DMS79 (cell line): ENCODE data around the gene UCP2.
"Not testable (repeated sequence)": the region's sequence is repeated elsewhere in the genome, so short reads cannot be mapped to it uniquely, and the experiment has no call there.

Source experiments
- DNase-seq: peaks from one replicate; lab custom pipeline; 2025; lab: John Stamatoyannopoulos, UW

The UCP2 gene

DNA sequence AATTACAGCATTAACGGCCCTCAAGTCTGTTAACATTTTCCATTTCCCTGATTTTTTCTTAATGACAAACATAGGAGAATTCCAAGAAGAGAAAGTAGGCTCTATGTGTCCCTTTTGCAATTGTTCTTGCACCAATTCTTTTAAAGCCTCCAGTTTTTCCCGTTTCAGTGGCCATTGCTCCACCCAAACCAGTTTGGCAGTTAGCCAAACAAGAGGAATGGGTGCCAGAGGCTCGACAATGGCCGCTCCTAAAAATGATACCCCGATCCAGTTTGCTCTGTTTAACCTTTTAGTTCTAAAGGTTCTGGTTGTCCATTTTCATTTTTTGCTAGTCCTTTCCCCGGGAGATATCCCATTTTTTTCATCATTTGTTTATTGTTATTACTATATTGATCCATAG is 38.6 kb downstream of the UCP2 start:
- DNase-seq: no peak

- DNase-seq: no peak
These were observed 40.6 kb downstream of the UCP2 start for GRCh38 chr11:73942010-73942409.

DNA sequence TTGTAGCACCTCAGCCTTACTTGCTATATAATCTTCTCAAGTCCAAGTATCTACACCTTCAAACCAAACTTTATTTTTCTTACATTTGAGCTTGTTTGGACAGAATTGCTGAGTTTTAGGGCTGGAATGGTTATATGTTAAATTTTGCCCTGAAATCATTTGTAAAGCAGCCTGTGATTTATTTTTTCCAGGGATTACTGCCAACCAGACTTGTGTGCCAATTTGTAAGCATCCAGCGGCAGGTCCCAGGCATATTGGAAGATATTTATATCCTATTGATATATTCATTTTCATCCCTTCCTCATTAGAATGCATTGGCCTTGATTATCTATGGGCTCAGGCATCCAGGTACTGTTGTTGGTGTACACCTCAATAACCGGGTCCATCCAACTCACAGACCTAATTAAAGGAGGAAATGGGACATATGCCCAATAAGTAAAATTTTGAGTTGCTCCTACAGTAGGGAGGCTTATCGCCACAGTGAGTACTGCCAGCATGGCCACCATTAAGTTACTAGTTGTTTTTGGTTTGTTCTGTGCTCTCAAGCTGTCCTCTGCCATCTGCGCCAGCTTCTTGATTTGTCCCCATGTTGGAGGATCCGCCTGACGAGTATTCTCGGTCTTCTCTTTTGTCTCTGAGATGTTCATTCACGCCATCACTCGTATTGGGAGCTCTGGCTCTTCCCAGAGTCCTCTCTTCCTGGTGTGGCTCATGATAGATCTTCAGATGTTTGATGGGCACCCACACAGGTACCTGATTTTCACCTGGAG is 41.7 kb downstream of the UCP2 start:
- no peak for DNase-seq

- peak; percentile 61 for DNase-seq
These were observed 43.5 kb downstream of the UCP2 start for GRCh38 chr11:73939096-73939495.

DNA sequence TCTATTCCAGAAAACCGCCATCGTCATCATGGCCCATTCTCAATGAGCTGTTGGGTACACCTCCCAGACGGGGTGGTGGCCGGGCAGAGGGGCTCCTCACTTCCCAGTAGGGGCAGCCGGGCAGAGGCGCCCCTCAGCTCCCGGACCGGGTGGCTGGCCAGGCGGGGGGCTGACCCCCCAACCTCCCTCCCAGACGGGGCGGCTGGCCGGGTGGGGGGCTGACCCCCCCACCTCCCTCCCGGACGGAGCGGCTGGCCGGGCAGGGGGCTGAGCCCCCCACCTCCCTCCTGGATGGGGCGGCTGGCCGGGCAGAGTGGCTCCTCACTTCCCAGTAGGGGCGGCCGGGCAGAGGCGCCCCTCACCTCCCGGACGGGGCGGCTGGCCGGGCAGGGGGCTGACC is 46.6 kb downstream of the UCP2 start:
- not testable (repeated sequence) for DNase-seq

GRCh38 chr11:73932781-73933180 is 49.9 kb downstream of the UCP2 start:
- no peak for DNase-seq

DNA sequence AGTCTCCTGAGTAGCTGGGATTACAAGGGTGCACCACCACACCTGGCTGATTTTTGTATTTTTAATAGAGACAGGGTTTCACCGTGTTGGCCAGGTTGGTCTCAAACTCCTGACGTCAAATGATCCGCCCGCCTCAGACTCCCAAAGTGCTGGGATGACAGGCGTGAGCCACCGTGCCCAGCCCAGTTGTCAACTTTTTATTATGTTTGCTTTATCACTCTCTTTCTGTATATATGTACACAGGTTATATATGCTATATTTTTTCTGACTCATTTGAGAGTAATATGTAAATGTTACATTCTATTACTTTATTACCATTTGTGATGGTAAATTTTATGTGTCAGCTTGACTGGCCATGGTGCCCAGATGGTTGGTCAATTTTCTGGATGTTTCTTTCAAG is 50.7 kb downstream of the UCP2 start:
- DNase-seq: no peak

DNA sequence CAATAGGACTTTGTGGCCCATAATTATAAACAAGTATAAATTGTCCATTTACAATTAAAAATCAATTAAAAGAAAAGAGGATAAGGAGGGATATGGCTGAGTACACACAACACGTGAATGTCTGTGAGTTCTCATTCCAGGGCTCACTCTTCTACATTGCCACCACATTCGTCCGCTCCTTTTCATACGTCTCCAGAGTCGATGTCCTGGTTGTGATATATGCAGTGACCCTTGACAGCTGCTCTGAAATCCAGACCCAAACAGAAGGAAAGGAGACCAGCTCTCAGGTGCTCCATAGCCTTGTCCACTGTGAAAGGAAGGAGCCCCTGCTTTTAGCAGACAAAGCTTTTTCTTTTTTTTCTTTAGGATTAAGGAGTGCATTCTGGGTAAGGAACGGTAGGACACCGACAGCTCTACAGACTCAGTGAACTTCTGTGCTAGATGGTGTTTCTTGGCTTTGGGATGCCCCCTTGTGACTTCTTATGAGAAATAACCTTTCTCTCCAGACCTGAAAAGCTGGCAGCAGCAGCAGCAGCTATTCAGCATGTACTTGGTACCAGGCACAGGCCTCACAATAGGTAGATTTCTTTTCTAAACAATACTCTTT is 51.5 kb downstream of the UCP2 start:
- peak; percentile 60 for DNase-seq

DNA sequence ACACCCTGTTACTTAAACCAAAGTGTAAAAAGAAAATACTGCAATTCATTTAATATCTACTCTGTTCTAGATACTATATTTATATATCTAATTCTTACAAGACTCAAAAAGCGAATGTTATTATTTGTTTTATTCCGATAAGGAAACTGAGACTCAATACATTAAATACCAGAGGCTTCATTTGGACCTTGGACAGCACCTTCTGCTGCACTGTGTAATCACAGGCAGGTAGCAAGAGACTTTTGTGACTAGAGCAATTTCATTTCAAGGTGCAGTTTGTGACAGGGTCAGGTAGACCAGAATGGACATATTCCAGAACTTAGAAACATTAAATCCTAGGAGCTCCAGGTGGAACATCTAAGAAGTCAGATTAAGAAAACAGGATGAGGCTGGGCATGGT is 53.3 kb downstream of the UCP2 start:
- DNase-seq: no peak
